NCI-H1105 treated with DMSO at 0.1 percent for 48 hours (cell line): ENCODE data around the gene FAM83D.
A peak's percentile ranks its signal among the peaks of the same experiment; 100 is the strongest.
"Not testable (repeated sequence)": the region's sequence is repeated elsewhere in the genome, so short reads cannot be mapped to it uniquely, and the experiment has no call there.

Experiments used
- DNase-seq: peaks from one replicate; lab custom pipeline; 2025; lab: John Stamatoyannopoulos, UW

Gene FAM83D

GRCh38 chr20:38963745-38964144 lies 37.5 kb downstream of the FAM83D start:
- no peak for DNase-seq

- DNase-seq, result no peak
Observed at GRCh38 chr20:38965264-38965663, 39.0 kb downstream of the FAM83D start.

DNA sequence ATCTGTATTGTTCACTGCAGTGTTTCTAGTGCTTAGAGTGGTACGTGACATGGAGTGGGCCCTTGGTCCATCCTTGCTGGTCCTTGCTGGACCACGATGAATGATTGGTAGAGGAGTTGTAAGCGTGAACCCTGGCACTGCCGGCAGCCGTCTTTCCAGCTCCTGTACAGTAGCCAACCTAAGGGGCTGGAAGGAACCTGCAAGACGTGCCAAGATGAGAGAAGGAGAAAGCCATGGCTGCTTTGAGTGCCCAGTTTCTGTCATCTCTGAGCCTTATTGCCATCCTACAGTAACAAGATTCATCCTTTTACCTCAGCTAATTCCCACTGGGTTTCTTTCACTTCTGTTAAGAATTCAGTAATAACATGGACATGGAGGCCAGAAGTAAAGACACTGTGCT lies 41.9 kb downstream of the FAM83D start:
- DNase-seq, result no peak

DNA sequence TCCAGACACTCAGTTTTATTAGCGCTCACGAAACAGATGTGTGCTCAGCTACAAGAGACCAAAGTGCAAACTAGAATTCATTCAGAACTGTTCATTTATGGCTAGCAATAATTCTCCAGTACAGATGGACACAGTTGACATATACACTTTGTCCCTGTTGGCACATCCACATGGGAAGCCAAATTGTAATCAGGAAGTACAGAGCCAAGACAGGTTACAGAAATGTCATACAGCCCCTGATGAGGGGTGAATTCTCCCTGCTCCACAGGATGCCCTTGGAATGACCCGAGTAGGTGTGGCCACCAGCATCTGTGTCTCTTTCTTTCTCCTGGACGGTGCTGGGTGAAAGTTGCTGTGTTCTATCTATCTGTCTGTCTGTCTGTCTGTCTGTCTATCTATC lies 43.5 kb downstream of the FAM83D start:
- DNase-seq, result no peak

DNA sequence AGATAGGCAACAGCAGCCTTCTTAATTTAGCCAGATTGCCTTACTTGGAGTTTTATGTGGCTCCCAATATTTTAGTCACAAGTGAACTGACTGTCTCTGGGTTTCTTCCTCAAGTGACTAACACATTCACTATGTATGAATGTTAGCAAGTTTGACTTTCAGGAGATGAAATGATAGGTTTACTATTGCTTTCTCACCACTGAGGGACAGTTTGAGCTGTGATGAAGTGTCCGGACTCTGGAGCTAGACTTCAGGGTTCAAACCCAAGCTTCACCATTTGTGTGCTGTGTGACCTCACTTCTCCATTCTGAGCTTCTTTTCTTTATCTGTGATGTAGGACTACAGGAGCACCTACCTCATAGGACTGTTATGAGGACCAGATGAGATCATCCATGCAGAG lies 44.1 kb downstream of the FAM83D start:
- DNase-seq, result no peak

DNA sequence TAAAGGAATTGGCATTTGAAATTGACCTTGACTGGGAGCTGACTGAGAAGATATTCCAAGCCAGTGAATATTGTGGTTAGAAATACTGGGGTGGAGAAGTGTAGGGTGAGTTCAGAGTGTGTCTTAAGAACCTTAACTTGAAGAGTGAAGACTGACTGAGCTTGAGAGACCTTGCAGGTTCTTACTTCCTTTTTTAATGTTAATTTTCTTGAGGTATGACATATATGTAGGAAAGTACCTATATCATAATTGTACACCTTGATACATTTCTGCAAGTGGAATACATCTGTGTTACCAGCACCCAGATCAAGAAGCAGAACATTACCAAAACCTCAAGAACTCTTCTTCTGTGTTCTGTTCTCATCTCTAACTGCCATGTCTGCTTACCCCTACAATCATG lies 46.9 kb downstream of the FAM83D start:
- DNase-seq, result no peak

DNA sequence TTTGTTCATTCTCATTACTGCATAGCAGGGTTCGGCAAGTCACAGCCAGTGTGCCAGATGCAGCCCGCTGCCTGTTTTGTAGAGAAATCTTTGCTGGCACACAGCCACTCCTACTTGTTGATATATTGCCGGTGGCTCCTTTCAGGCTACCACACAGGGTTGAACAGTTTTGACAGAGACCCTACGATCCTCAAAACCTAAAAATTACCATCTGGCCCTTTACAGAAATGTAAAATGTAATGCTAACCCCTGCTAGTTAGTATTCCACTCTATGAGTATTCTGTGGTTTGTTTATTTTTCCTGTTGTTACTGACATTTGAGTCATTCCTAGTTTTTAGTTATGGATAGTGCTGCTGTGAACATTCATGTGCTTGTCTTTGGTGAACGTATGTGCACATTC lies 47.4 kb downstream of the FAM83D start:
- peak; percentile 67 for DNase-seq

DNA sequence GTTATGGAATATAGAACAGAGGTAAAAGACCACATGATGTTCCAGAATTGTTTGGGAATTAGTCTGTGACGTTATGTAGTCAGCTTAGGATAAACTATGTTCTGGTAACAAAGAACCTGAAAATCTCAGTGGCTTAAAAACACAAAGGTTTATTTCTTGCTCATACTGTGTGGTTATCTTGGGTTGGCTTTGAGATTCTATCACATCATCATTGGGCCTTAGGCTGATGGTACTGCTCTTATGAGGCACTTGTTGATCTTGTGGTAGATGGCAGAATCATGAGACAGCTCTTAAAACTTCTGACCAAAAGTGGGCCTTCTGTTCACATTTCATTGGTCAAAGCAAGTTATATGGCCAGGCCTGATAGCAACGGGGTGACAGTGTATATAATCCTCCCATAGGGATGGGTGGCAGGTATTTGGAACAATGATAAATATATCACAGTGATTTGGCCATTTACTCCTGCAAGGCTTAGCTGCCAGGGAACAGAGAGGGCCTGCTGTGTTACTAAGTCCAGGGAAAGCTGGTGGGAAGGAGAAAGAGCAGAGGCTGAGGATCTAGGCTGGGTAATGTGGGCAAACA lies 49.4 kb downstream of the FAM83D start:
- DNase-seq, result no peak

GRCh38 chr20:38979434-38979833 lies 53.2 kb downstream of the FAM83D start:
- no peak for DNase-seq

- DNase-seq, result no peak
Observed at GRCh38 chr20:38979842-38980241, 53.6 kb downstream of the FAM83D start.

GRCh38 chr20:38982291-38982690 lies 56.1 kb downstream of the FAM83D start:
- no peak for DNase-seq

- no peak for DNase-seq
Observed at GRCh38 chr20:38985060-38985459, 58.8 kb downstream of the FAM83D start.

DNA sequence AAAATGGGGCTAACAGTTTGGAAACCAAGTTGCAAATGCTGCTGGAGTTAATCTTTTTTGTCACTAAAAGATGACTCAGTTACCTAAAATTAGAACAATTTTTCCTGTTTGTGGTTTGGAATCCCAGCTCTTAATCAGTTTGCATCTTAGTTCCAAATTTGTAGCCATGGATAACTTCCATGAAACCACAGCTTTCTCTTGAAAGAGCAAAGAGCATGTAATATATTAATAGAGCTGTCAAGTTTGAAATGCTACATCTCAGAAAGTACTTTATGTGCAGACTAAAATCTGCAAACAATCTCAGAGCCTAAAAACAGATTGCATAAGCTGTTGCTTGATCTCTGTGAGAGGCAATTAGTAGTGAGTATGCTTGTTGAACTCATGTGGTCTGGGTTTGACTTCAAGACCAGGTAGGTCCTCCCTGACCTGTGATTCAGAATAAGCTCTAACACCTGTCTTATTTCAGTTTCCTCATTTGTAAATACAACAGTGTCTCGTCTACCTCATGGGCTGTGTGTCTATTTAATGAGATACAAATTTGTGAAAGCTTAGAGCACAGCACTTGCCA lies 59.5 kb downstream of the FAM83D start:
- no peak for DNase-seq

GRCh38 chr20:38986663-38987062 lies 60.4 kb downstream of the FAM83D start:
- DNase-seq, result no peak

GRCh38 chr20:38987777-38988176 lies 61.6 kb downstream of the FAM83D start:
- DNase-seq, result no peak

GRCh38 chr20:38990728-38991127 lies 64.5 kb downstream of the FAM83D start:
- no peak for DNase-seq

- no peak for DNase-seq
Observed at GRCh38 chr20:38991814-38992704, 65.8 kb downstream of the FAM83D start.

DNA sequence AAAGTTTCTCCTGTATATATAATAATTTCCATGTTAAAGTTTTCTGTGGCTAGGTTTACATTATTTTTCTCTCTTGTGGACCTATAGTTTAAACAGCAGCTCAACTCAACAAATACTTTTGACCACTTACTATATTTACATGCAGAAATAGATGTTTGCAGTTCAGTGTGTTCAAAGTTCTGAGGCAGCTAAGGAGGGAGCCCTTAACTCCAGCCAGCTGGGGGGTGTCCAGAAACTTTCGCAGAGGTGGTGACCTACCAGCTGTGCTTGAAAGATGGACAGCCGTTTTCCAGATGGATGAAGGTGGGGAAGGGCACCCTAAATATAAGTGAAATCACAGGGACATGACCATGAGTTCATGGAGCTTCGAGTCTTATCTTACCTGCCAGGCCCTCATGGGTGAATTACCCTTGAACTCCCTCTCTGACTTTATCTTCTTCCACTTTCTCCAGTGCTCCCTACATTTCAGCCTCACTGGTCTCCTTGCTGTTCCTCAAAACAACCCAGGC lies 69.4 kb downstream of the FAM83D start:
- no peak for DNase-seq

DNA sequence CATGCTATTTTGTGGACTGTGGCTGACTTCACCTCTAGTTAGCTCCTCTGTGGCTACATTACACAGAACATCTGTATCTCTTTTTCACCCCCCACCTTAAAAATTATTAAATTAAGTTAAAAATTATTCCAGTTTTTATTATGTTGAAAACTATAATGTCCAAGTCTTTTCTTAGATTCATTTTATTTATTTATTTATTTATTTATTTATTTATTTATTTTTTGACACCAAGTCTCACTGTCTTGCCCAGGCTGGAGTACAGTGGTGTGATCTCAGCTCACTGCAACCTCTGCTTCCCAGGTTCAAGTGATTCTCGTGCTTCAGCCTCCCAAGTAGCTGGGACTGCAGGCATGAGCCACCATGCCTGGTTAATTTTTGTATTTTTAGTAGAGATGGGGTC lies 70.6 kb downstream of the FAM83D start:
- DNase-seq, result not testable (repeated sequence)

GRCh38 chr20:38997622-38998021 lies 71.4 kb downstream of the FAM83D start:
- no peak for DNase-seq

- DNase-seq, result no peak
Observed at GRCh38 chr20:38999217-38999616, 73.0 kb downstream of the FAM83D start.

GRCh38 chr20:38999965-39000910 lies 74.0 kb downstream of the FAM83D start:
- no peak for DNase-seq
